H9 (cell line): ENCODE measurements around the gene PALD1. TPM values are rescaled to one million over a fixed set of nuclear protein-coding genes. Genes with fewer than 3 reads are reported as not detected.
A peak's percentile ranks its signal among the peaks of the same experiment; 100 is the strongest.

Experiments used
- DNase-seq: peaks from one replicate; pipeline ENCODE4 v3.0.0-alpha.2; 2017
- H2AFZ ChIP-seq: one replicate; pipeline ENCODE4 v1.6.1; 2013; ENCODE audit warnings: mild to moderate bottlenecking, low read length, control low read depth, moderate library complexity
- H2AK5ac ChIP-seq: 2 replicates; pipeline ENCODE4 v1.6.1; 2013; ENCODE audit warnings: low read length, control low read depth, mixed read lengths; ENCODE audit not compliant: insufficient read length
- H2BK120ac ChIP-seq: one replicate; pipeline ENCODE4 v1.6.1; 2013; ENCODE audit warnings: low read depth, mild to moderate bottlenecking, low read length, control low read depth, inconsistent platforms; ENCODE audit not compliant: poor library complexity, severe bottlenecking
- H2BK12ac ChIP-seq: 2 replicates; pipeline ENCODE4 v1.6.1; 2013; ENCODE audit warnings: low read length, control low read depth, mixed read lengths, low read depth; ENCODE audit not compliant: insufficient read length
- H2BK15ac ChIP-seq: 2 replicates; pipeline ENCODE4 v1.6.1; 2013; ENCODE audit warnings: low read depth, low read length, control low read depth
- H2BK20ac ChIP-seq: one replicate; pipeline ENCODE4 v1.6.1; 2013; ENCODE audit warnings: low read depth, mild to moderate bottlenecking, low read length, control low read depth, inconsistent platforms; ENCODE audit not compliant: poor library complexity, severe bottlenecking
- H2BK5ac ChIP-seq: 2 replicates; pipeline ENCODE4 v1.6.1; 2013; ENCODE audit warnings: low read length, control low read depth, mixed read lengths; ENCODE audit not compliant: insufficient read length
- H3K14ac ChIP-seq: 2 replicates; pipeline ENCODE4 v1.6.1; 2013; ENCODE audit warnings: low read length, control low read depth; ENCODE audit not compliant: insufficient read depth
- H3K18ac ChIP-seq: 2 replicates; pipeline ENCODE4 v1.6.1; 2013; ENCODE audit warnings: low read depth, mild to moderate bottlenecking, mixed read lengths, low read length, control low read depth; ENCODE audit not compliant: insufficient read length
- H3K23ac ChIP-seq: 2 replicates; pipeline ENCODE4 v1.6.1; 2013; ENCODE audit warnings: low read length, control low read depth, mixed read lengths, low read depth; ENCODE audit not compliant: insufficient read length
- H3K23me2 ChIP-seq: 2 replicates; pipeline ENCODE4 v1.6.1; 2013; ENCODE audit warnings: low read depth, mild to moderate bottlenecking, mixed read lengths, low read length, control low read depth; ENCODE audit not compliant: insufficient read length, poor library complexity, severe bottlenecking
- H3K27ac ChIP-seq: 2 replicates; pipeline ENCODE4 v1.5.1; 2013; ENCODE audit warnings: low read length, control low read depth, mixed read lengths, low read depth; ENCODE audit not compliant: insufficient read length
- H3K27me3 ChIP-seq: 2 replicates; pipeline ENCODE4 v1.6.1; 2013; ENCODE audit warnings: low read length, control low read depth, inconsistent platforms; ENCODE audit not compliant: insufficient read depth
- H3K4ac ChIP-seq: 2 replicates; pipeline ENCODE4 v1.6.1; 2013; ENCODE audit warnings: low read depth, mild to moderate bottlenecking, control low read depth, inconsistent platforms, low read length, moderate library complexity
- H3K4me1 ChIP-seq: 2 replicates; pipeline ENCODE4 v1.6.1; 2013; ENCODE audit warnings: low read length, control low read depth, inconsistent platforms; ENCODE audit not compliant: insufficient read depth
- H3K4me2 ChIP-seq: 2 replicates; pipeline ENCODE4 v1.6.1; 2013; ENCODE audit warnings: low read length, control low read depth, mixed read lengths; ENCODE audit not compliant: insufficient read length, insufficient read depth
- H3K56ac ChIP-seq: 2 replicates; pipeline ENCODE4 v1.6.1; 2013; ENCODE audit warnings: low read depth, mild to moderate bottlenecking, mixed read lengths, low read length, control low read depth; ENCODE audit not compliant: insufficient read length
- H3K79me1 ChIP-seq: 2 replicates; pipeline ENCODE4 v1.6.1; 2013; ENCODE audit warnings: low read depth, mild to moderate bottlenecking, moderate library complexity, low read length, control low read depth, inconsistent platforms; ENCODE audit not compliant: insufficient read depth, poor library complexity, severe bottlenecking
- H3K79me2 ChIP-seq: 2 replicates; pipeline ENCODE4 v1.6.1; 2013; ENCODE audit warnings: low read length, control low read depth, inconsistent platforms; ENCODE audit not compliant: insufficient read depth
- H3K9ac ChIP-seq: 2 replicates; pipeline ENCODE4 v1.6.1; 2013; ENCODE audit warnings: low read length, control low read depth, mixed read lengths; ENCODE audit not compliant: insufficient read length; ENCODE audit errors: extremely low read depth
- H3K9me3 ChIP-seq: one replicate; pipeline ENCODE4 v1.6.1; 2013; ENCODE audit warnings: low read depth, low read length, inconsistent platforms; ENCODE audit not compliant: control insufficient read depth
- H3T11ph ChIP-seq: one replicate; pipeline ENCODE4 v1.6.1; 2013; ENCODE audit warnings: mild to moderate bottlenecking, low read length, control low read depth, inconsistent platforms
- H4K20me1 ChIP-seq: one replicate; pipeline ENCODE4 v1.6.1; 2013; ENCODE audit not compliant: control insufficient read depth, insufficient read length, insufficient read depth
- H4K5ac ChIP-seq: 2 replicates; pipeline ENCODE4 v1.6.1; 2013; ENCODE audit warnings: low read depth, mild to moderate bottlenecking, mixed read lengths, low read length, control low read depth; ENCODE audit not compliant: insufficient read length
- H4K8ac ChIP-seq: replicated peaks from 2 replicates; pipeline ENCODE4 v1.6.1; 2013; ENCODE audit warnings: low read length, control low read depth, mixed read lengths, low read depth; ENCODE audit not compliant: insufficient read length
- H4K91ac ChIP-seq: 2 replicates; pipeline ENCODE4 v1.6.1; 2013; ENCODE audit warnings: low read depth, mild to moderate bottlenecking, moderate library complexity, mixed read lengths, low read length, control low read depth; ENCODE audit not compliant: insufficient read length
- H3K27ac Mint-ChIP-seq, 3 experiments: 2 replicates in 2 of 3; 3 replicates in 1 of 3; pipeline ENCODE4 v1.8.0; 2020 to 2021; ENCODE audit warnings: mixed read lengths in 3 of 3, mild to moderate bottlenecking in 1 of 3, moderate library complexity in 1 of 3
- H3K27me3 Mint-ChIP-seq: 2 replicates; pipeline ENCODE4 v1.8.0; 2021; ENCODE audit warnings: low read depth, mild to moderate bottlenecking, moderate library complexity, mixed read lengths
- H3K36me3 Mint-ChIP-seq, 3 experiments: 2 replicates in 2 of 3; 3 replicates in 1 of 3; pipeline ENCODE4 v1.8.0; 2020 to 2021; ENCODE audit warnings: low read depth in 3 of 3, mixed read lengths in 3 of 3; ENCODE audit not compliant: insufficient read depth in 1 of 3
- H3K4me1 Mint-ChIP-seq, 2 experiments: 2 replicates each; pipeline ENCODE4 v1.8.0; 2020; ENCODE audit warnings: mixed read lengths in 2 of 2
- H3K4me3 Mint-ChIP-seq, 2 experiments: 2 replicates in 1 of 2; 3 replicates in 1 of 2; pipeline ENCODE4 v1.8.0; 2020 to 2021; ENCODE audit warnings: mild to moderate bottlenecking in 2 of 2, mixed read lengths in 2 of 2, moderate library complexity in 1 of 2
- H3K9me3 Mint-ChIP-seq, 2 experiments: 2 replicates in 1 of 2; 3 replicates in 1 of 2; pipeline ENCODE4 v1.8.0; 2020; ENCODE audit warnings: mild to moderate bottlenecking in 2 of 2, mixed read lengths in 2 of 2, moderate library complexity in 1 of 2
- WGBS: extraction: QIAGEN DNeasy Blood & Tissue Kit; methylation state at CpG from one replicate; pipeline ENCODE4 v1.1.7; 2013; ENCODE audit warnings: missing lambda C conversion rate, low lambda C conversion rate, mixed read lengths; ENCODE audit not compliant: insufficient read length; ENCODE audit errors: extremely low coverage; 5-methylcytosine and 5-hydroxymethylcytosine counted together
- total RNA-seq: library from RNA; stranded (reverse); gene quantifications from 2 replicates; pipeline ENCODE4 v1.2.1, GENCODE V29; 2021
- TF ChIP-seq, protein P1 (sequence below): fragments of 200-600 bp; sonication (generic); conservative IDR thresholded peaks from 3 replicates; pipeline ENCODE4 v1.8.0; 2021; ENCODE audit warnings: antibody characterized with exemption, mild to moderate bottlenecking

PALD1 gene
- total RNA-seq, 1 experiment from 2014 or later = 21.1 TPM

- H3K9me3 Mint-ChIP-seq = no peaks in the 10 kb centered on the region
- Histone ChIP-seq H3K23me2 (no peaks in the 10 kb centered on the region), H3K4ac (no peak overlapping the region), H3K79me2 (no peaks in the 10 kb centered on the region), H3K56ac (no peak overlapping the region), H3K27ac (no peak overlapping the region), H2BK12ac (no peak overlapping the region), H3T11ph (no peak overlapping the region), H2BK5ac (no peak overlapping the region), H3K4me2 (no peak overlapping the region), H4K91ac (no peak overlapping the region), H4K5ac (no peak overlapping the region), H3K9me3 (no peaks in the 10 kb centered on the region), H2BK15ac (no peak overlapping the region), H3K27me3 (no peaks in the 10 kb centered on the region), H3K4me1 (no peaks in the 10 kb centered on the region; the same call in 1 of the 2 replicates), H3K23ac (no peak overlapping the region), H2BK120ac (no peak overlapping the region), H2BK20ac (no peak overlapping the region), H2AFZ (no peak overlapping the region), H4K8ac (no peak overlapping the region), H3K18ac (no peak overlapping the region), H3K14ac (no peak overlapping the region), H4K20me1 (peaks cover 3% of the 10 kb centered on the region), H3K9ac (no peak overlapping the region), H3K79me1 (no peaks in the 10 kb centered on the region), H2AK5ac (no peak overlapping the region)
- peak overlapping the region in 1 of 3 experiments; percentile 76; a peak in 1 of 7 replicates for H3K27ac Mint-ChIP-seq
- H3K4me3 Mint-ChIP-seq = no peak overlapping the region; a peak in 1 of 5 replicates
- H3K27me3 Mint-ChIP-seq = no peaks in the 10 kb centered on the region
- H3K4me1 Mint-ChIP-seq = peaks cover 10 to 12% of the 10 kb centered on the region in 2 experiments
- no CpG with 5 or more reads among the region's 15 CpGs for WGBS
- H3K36me3 Mint-ChIP-seq = peaks cover 0 to 19% (median 7%) of the 10 kb centered on the region in 3 experiments; a peak in 6 of 7 replicates
- DNase-seq = peak; percentile 83
- TF ChIP-seq, protein P1, sequence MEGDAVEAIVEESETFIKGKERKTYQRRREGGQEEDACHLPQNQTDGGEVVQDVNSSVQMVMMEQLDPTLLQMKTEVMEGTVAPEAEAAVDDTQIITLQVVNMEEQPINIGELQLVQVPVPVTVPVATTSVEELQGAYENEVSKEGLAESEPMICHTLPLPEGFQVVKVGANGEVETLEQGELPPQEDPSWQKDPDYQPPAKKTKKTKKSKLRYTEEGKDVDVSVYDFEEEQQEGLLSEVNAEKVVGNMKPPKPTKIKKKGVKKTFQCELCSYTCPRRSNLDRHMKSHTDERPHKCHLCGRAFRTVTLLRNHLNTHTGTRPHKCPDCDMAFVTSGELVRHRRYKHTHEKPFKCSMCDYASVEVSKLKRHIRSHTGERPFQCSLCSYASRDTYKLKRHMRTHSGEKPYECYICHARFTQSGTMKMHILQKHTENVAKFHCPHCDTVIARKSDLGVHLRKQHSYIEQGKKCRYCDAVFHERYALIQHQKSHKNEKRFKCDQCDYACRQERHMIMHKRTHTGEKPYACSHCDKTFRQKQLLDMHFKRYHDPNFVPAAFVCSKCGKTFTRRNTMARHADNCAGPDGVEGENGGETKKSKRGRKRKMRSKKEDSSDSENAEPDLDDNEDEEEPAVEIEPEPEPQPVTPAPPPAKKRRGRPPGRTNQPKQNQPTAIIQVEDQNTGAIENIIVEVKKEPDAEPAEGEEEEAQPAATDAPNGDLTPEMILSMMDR = peak; percentile 86
These were observed 59.0 kb downstream of the PALD1 start for GRCh38 chr10:70537398-70538194.
